GM21381 (cell line): ENCODE data around the gene FADS6.
"Not testable (repeated sequence)": the region's sequence is repeated elsewhere in the genome, so short reads cannot be mapped to it uniquely, and the experiment has no call there.

Source experiments
- ATAC-seq: cut with Tn5 transposase; IDR thresholded peaks from one replicate; pipeline ENCODE4 v1.9.1; 2021; ENCODE audit warnings: mild to moderate bottlenecking, moderate library complexity; ENCODE audit not compliant: unreplicated experiment

FADS6 gene

DNA sequence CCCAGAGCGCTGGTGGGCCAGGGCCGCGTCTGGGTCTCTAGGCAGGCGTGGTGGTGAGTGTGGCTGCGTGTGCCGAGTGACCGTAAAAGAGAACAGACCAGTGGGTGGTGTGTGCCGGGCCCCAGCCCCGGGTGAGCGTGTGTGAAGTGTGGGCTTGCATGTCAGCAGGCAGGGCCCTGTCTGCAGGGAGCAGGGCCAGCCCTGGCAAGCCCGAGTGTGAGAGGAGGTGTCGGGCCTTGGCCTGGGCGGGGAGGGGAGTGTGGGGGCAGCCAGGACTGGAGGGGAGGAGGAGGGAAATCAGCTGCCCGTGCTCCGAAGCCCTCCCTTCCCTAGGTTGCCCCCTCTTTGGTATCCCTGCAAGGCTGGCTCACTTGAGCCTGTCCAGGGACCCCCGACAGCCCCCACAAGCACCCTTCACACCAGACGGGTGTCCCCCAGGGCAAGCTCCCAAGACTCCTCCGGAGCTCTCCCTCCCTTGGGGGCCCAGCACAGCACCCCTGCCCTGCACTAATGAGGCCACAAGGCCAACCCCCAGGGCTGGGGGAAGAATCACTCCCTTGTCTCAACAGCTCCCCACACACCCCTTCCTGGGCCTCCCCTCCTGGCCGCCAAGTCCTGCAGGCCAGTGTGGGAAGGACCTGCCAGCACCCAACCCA is 27.7 kb upstream of the FADS6 start:
- no peak for ATAC-seq

DNA sequence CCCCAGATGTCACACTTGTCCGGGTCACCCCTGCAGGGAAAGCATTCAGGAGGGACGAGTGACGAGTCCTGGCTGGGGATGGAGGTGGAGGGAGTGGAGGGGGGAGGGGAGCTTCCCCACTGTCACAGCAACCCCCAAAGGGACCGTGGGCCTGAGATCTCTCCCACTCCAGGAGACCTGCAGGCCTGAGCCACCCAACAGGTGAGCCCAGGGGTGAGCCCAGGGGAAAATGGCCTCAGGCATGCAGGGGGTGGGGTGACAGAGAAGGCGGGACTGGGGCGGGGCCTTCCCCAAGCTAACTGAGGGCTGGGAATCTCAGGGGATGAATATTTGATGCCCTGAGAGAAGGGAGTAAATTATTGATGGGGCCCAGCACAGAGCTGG is 27.2 kb upstream of the FADS6 start:
- no peak for ATAC-seq

DNA sequence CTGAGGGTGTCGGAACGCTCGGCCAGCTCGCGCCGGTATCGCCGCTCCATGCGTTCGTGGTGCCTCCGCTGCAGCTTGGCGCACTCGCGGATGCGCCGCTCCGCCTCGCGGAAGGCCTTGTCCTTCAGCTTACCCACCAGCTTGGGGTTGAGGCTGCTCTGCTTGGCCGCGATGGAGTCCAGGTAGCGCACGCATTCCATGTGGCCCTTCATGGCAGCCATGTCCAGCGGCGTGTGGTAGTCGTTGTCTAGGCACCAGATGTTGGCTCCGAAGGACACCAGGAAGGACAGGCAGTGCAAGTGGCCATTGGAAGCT is 26.8 kb upstream of the FADS6 start:
- ATAC-seq: no peak

GRCh38 chr17:74919440-74920305 is 26.2 kb upstream of the FADS6 start:
- ATAC-seq: no peak

DNA sequence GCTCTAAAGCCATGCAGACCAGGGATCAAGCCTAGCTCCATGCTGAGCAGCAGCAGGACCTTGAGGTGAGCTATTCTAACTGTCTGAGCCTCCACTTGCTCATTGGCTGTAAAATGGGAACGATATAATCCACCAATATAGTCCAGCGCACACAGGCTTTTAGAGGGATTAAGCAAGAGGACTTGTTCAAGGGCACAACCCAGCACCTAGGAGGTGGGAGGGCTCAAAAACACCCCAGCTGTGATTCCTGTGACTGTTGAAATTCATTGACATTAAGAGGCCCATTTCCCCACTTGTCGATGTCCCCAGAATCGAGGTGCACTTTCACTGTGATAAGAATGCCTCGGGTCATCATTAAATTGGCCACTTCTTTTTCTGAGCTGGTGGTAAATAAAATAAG is 25.5 kb upstream of the FADS6 start:
- no peak for ATAC-seq

DNA sequence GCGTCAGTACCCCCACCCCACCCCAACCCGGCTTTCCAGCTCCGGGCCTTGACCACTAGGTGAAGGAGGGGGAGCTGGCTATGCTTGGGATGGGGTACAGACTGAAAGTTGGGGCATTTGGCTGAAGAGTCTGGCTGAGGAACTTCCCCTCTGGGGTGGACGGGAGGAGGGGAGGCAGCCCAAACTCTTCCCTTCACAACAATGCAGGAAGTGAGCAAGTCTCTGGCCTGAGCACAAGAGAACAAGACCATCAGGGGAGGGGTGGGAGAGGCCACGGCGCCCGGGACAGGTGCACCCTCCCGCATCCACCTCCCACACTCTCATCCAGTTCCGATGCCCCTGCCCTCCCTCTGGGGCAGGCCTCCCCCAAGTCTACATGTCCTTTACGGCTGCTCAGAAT is 24.0 kb upstream of the FADS6 start:
- ATAC-seq: no peak

DNA sequence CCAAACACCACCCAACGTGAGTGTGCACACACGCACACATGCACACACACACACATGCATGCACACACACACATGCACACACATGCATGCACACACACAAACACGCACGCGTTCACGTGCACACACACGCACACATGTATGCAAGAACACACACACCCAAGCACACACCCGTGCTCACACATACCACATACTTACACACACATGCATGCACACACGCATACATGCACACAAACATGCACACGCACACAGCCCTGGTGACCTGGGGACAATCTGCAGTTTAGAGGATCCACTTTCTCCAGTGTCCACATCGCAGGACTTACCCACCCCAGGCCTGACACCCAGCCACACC is 23.4 kb upstream of the FADS6 start:
- no peak for ATAC-seq

- ATAC-seq: no peak
Observed at GRCh38 chr17:74916136-74916850, 22.9 kb upstream of the FADS6 start.

DNA sequence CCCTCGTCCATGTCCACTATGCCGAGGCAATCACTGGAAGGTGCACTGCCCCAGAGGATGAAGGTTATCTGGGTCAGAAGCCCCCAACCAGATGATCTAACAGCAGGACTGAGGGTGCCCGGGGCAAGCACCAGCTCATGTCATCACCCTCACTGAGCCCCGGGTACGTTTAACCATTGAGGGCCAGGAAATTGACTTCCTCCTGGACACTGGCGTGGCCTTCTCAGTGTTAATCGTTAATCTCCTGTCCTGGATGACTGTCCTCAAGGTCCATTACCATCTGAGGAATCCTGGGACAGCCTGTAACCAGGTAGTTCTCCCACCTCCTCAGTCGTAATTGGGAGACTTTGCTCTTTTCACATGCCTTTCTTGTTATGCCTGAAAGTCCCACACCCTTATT is 18.0 kb upstream of the FADS6 start:
- ATAC-seq: not testable (repeated sequence)

DNA sequence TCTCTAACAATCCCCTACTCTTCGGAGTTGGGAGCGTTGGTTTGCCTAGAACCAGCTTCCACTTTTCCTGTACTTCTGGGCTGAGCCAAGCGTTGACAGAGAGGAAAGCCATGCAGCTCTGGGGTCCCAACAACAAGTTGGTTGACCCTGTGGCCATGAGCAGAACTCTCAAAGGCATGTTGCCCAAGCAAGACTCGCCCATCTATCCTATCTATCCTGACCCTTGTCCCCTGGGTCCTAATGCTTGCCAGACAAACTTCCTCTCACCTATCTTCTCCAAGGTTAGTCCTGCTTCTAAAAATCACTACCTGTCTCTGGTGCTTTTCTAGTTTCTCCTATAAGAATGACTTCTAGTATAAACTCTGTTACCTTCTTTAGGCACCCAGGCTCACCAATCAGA is 15.7 kb upstream of the FADS6 start:
- not testable (repeated sequence) for ATAC-seq

GRCh38 chr17:74907012-74907411 is 13.6 kb upstream of the FADS6 start:
- no peak for ATAC-seq

GRCh38 chr17:74906214-74906793 is 12.9 kb upstream of the FADS6 start:
- ATAC-seq: not testable (repeated sequence)

- no peak for ATAC-seq
Observed at GRCh38 chr17:74904687-74905409, 11.4 kb upstream of the FADS6 start.

- no peak for ATAC-seq
Observed at GRCh38 chr17:74903671-74904070, 10.2 kb upstream of the FADS6 start.

GRCh38 chr17:74903034-74903433 is 9.6 kb upstream of the FADS6 start:
- ATAC-seq: no peak

DNA sequence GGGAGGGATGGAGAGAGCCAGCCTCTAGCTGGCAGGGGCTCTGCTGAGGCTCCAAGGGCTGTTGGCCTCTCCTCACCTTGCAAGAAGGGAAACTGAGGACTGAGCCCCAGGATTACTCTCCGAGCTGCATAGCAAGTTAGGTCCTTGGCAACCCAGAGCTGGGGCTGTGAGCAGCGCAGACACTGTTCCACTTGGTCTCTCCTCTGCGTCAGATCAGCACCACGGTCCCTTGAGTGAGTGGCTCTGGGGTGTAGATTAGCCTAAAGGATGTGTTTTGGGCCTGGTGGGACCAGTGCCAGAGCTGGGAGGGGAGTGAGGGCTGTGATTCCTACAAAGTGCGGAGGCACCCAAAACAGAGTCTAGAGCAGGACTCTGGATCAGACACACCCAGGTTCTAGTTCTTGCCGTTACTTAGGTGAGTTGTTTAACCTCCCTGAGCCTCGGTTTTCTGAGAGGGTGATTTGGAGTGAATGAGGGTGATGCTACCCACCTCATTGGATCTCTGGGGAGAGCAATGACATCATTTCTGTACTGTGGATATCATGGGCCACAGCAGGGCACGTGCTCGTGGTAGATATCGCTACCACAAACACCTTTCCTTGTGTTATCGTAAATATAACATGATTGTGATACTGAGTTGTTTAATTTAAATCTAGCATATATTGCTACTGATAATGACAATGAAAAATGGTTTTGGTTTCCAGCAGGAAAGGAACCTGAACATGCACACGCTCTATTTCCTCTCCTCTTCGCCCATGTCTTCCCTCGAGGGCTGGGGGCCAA is 8.1 kb upstream of the FADS6 start:
- no peak for ATAC-seq

DNA sequence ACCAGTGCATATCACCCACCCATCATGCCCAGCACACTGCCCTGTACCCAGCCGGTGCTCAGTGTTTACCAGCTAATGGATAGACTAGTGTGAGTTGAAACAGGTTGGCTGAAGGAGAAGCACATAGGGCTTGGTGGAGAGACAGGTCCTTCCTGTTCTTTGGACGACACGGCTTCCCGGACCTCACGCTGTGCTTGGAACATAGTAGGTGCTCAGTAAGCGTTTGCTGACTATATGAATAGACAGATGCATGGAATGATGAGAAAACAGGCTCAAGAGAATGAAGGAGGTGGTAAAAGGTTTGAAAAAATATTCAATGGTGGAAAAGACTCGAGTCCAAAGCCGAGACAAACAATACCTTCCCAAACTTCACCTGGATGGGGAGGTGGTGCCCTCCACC is 6.8 kb upstream of the FADS6 start:
- ATAC-seq: no peak

DNA sequence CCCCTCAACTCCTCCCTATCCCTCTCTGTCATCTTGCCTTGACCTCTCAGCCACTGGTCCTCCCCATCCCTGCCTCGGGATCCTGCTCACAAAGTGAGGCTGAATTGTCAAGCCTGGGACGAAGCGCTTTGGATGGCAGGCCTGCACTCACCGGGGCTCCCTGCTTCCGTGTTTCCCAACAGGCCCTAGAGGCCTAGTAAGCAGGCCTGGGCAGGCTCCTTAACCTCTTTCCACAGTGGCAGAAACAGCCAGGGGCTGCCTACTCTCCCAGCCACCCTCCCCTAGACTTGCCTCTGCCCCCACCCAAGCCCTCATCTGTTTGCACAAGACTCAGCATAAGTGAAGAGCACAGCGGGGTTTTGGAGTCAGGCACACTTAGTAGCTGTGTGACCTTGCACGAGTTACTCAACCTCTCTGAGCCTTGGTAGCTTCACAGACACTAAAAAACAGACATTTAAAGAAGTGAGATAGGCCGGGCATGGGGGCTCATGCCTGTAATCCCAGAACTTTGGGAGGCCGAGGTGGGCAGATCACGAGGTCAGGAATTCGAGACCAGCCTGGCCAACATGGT is 5.0 kb upstream of the FADS6 start:
- ATAC-seq: no peak

- no peak for ATAC-seq
Observed at GRCh38 chr17:74893936-74894671, 671 bp upstream of the FADS6 start.
